ENCODE data around the gene CCNK. TPM values are rescaled to one million over a fixed set of nuclear protein-coding genes. Genes with fewer than 3 reads are reported as not detected.

Gene CCNK
- total and polyA plus RNA-seq, 10 of the 15 experiments (the other 5 are each of a cell fraction or from before 2014, with no cell fraction given) = 10.8 to 88.0 (median 22.5) TPM

- intact Hi-C loops (cut with micrococcal nuclease; ENCODE audit: unreplicated experiment) = no loop called here
- H3K27ac ChIP-seq (ENCODE audit: control insufficient read depth, insufficient read depth) = no peak overlapping the region
- H4K20me1 ChIP-seq (ENCODE audit: control insufficient read depth, insufficient read depth) = no peaks in the 10 kb centered on the region
- TF ChIP-seq CHD4 (IDR thresholded peaks at IDR 0.05) = no peak
- no peak for TF ChIP-seq ATF7 (IDR thresholded peaks at IDR 0.05; ENCODE audit: low read depth)
- TF ChIP-seq ETV6 (conservative IDR thresholded peaks at IDR 0.05 in 1 of 2, IDR thresholded peaks at IDR 0.05 in 1 of 2; ENCODE audit: borderline replicate concordance in 1 of 2, low read depth in 1 of 2) = no peak
- TF ChIP-seq MAX (IDR thresholded peaks at IDR 0.05; ENCODE audit: low read depth, low read length) = no peak
- TF ChIP-seq TBL1XR1 (IDR thresholded peaks at IDR 0.05; ENCODE audit: low read depth, low read length) = no peak
- TF ChIP-seq, protein P1, sequence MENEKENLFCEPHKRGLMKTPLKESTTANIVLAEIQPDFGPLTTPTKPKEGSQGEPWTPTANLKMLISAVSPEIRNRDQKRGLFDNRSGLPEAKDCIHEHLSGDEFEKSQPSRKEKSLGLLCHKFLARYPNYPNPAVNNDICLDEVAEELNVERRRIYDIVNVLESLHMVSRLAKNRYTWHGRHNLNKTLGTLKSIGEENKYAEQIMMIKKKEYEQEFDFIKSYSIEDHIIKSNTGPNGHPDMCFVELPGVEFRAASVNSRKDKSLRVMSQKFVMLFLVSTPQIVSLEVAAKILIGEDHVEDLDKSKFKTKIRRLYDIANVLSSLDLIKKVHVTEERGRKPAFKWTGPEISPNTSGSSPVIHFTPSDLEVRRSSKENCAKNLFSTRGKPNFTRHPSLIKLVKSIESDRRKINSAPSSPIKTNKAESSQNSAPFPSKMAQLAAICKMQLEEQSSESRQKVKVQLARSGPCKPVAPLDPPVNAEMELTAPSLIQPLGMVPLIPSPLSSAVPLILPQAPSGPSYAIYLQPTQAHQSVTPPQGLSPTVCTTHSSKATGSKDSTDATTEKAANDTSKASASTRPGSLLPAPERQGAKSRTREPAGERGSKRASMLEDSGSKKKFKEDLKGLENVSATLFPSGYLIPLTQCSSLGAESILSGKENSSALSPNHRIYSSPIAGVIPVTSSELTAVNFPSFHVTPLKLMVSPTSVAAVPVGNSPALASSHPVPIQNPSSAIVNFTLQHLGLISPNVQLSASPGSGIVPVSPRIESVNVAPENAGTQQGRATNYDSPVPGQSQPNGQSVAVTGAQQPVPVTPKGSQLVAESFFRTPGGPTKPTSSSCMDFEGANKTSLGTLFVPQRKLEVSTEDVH (IDR thresholded peaks at IDR 0.05; ENCODE audit: low read depth, partially characterized antibody) = no peak
- TF ChIP-seq BHLHE40 (IDR thresholded peaks at IDR 0.05; ENCODE audit: borderline replicate concordance in 1 of 2, low read depth in 2 of 2, low read length in 1 of 2) = no peak
- TF ChIP-seq KAT2A (conservative IDR thresholded peaks at IDR 0.05; ENCODE audit: control insufficient read depth, low read depth, low read length) = no peak
- TF ChIP-seq ZNF274 (IDR thresholded peaks at IDR 0.05; ENCODE audit: insufficient read depth, insufficient read length) = no peak
- TF ChIP-seq POLR2AphosphoS2 (IDR thresholded peaks at IDR 0.05; ENCODE audit: low read depth, low read length) = no peak
- TF ChIP-seq ZZZ3 (IDR thresholded peaks at IDR 0.05; ENCODE audit: control insufficient read depth, insufficient read length, low read depth) = no peak
- TF ChIP-seq GATAD2B (conservative IDR thresholded peaks at IDR 0.05; ENCODE audit: low read depth) = no peak
- no peak for TF ChIP-seq PAX8 (IDR thresholded peaks at IDR 0.05)
- no peak for TF ChIP-seq CTCF (IDR thresholded peaks at IDR 0.05 in 2 of 3, conservative IDR thresholded peaks at IDR 0.05 in 1 of 3; ENCODE audit: control insufficient read depth in 2 of 3, extremely low read depth in 1 of 3, insufficient read depth in 1 of 3, low read depth in 3 of 3, low read length in 3 of 3)
- no peak for TF ChIP-seq RFX5 (IDR thresholded peaks at IDR 0.05; ENCODE audit: low read depth, low read length)
- H3K4me1 ChIP-seq (ENCODE audit: control insufficient read depth, insufficient read depth, low read length) = no peaks in the 10 kb centered on the region
- H3K4me3 ChIP-seq = no peak overlapping the region
- H3K9ac ChIP-seq (ENCODE audit: control insufficient read depth, insufficient read depth, low read length) = no peak overlapping the region
- in situ Hi-C loops (cut with MboI) = no loop called here
- ChIA-PET POLR2A (no interaction called here), SMC1A (ENCODE audit: uncharacterized antibody, unreplicated experiment) (no interaction called here), CTCF (no interaction called here), RAD21 (ENCODE audit: unreplicated experiment) (no interaction called here)
- peaks cover 38 to 69% of the 10 kb centered on the region in 2 experiments for H3K36me3 ChIP-seq (ENCODE audit: control insufficient read depth in 2 of 2, insufficient read depth in 2 of 2, low read length in 1 of 2)
- no peak overlapping the region for H3K4me2 ChIP-seq (ENCODE audit: control insufficient read depth, insufficient read depth)
- DNase-seq (ENCODE audit: low read depth, low spot score) (no peak), FAIRE-seq (no peak), ATAC-seq (no peak)
- no peaks in the 10 kb centered on the region for H3K27me3 ChIP-seq (replicated peaks in 1 of 2; ENCODE audit: control insufficient read depth in 2 of 2, insufficient read depth in 2 of 2, low read length in 1 of 2)
- no peaks in the 10 kb centered on the region for H3K9me3 ChIP-seq (replicated peaks; ENCODE audit: control insufficient read depth, insufficient read depth, low read length)
- WGBS (ENCODE audit: insufficient coverage, insufficient replicate concordance, low lambda C conversion rate, missing lambda C conversion rate) = 100% methylated on average over 6 of the region's 6 CpGs
- no peak overlapping the region for H2AFZ ChIP-seq (ENCODE audit: control insufficient read depth, low read depth, low read length)
- no peaks in the 10 kb centered on the region for H3K79me2 ChIP-seq (ENCODE audit: control insufficient read depth, insufficient read depth, low read length)
- TSS peak; percentile 37 for BruUV-seq (replicated peaks)
These were observed 25.1 kb downstream of the CCNK start for GRCh38 chr14:99506276-99506675.

Data from GM12878 (cell line).